Tibial nerve (tissue), 4 donors: ENCODE measurements around the gene UMAD1. TPM values are rescaled to one million over a fixed set of nuclear protein-coding genes. Genes with fewer than 3 reads are reported as not detected.

Experiments used
- DNase-seq, 2 donors: peaks; one replicate each; pipeline ENCODE4 v3.0.0-alpha.2; 2019; ENCODE audit warnings: low spot score in 2 of 2
- H3K27ac ChIP-seq, 4 donors: fragments of 200-600 bp; sonication (generic) in 3 of 4; one replicate each; pipeline ENCODE4 v1.5.1; 2017 to 2019; ENCODE audit warnings: mild to moderate bottlenecking in 1 of 4
- H3K27me3 ChIP-seq, 2 donors: fragments of 200-600 bp; sonication (generic) in 1 of 2; one replicate each; pipeline versions ENCODE4 v1.5.1 to v1.6.0; 2017 to 2019
- H3K36me3 ChIP-seq, 3 donors: fragments of 200-600 bp; sonication (generic); one replicate each; pipeline ENCODE4 v1.5.1; 2018 to 2019
- H3K4me1 ChIP-seq, 4 donors: fragments of 200-600 bp; sonication (generic) in 3 of 4; one replicate each; pipeline ENCODE4 v1.5.1; 2017 to 2019
- H3K4me3 ChIP-seq, 4 donors: fragments of 200-600 bp; sonication (generic) in 3 of 4; one replicate each; pipeline ENCODE4 v1.5.1; 2017 to 2019; ENCODE audit warnings: mild to moderate bottlenecking in 1 of 4, moderate library complexity in 1 of 4
- H3K9me3 ChIP-seq, 4 donors: fragments of 200-600 bp; sonication (generic) in 3 of 4; one replicate each; pipeline ENCODE4 v1.5.1; 2017 to 2019
- CTCF ChIP-seq, 5 experiments: fragments of 200-600 bp in 3 of 5; fragments of 450-650 bp in 2 of 5; sonication (generic) in 3 of 5; IDR thresholded peaks; one replicate each; pipeline ENCODE4 v1.5.1; 2016 to 2019; ENCODE audit warnings: antibody characterized with exemption in 5 of 5, mild to moderate bottlenecking in 3 of 5, moderate library complexity in 2 of 5
- EP300 ChIP-seq, 2 donors: sonication (generic); formaldehyde crosslinking; IDR thresholded peaks; one replicate each; pipeline ENCODE4 v1.6.1; 2017; ENCODE audit warnings: antibody characterized with exemption in 2 of 2, mild to moderate bottlenecking in 1 of 2
- POLR2A ChIP-seq, 2 donors: fragments of 450-650 bp; IDR thresholded peaks; one replicate each; pipeline ENCODE4 v1.6.1; 2017; ENCODE audit warnings: antibody characterized with exemption in 2 of 2, mild to moderate bottlenecking in 2 of 2, moderate library complexity in 2 of 2
- WGBS, 2 donors: methylation state at CpG; one replicate each; pipeline ENCODE4 v1.1.5; 2018; 5-methylcytosine and 5-hydroxymethylcytosine counted together
- total RNA-seq, 4 donors: library from RNA; depleted of rRNA; stranded (reverse); fragments of >200 nt; gene quantifications; one replicate each; pipeline ENCODE4 v1.1.0, GENCODE V29; 2016

The UMAD1 gene
- total RNA-seq, 4 donors from 2014 or later: 6.0 to 14.9 (median 10.2) TPM

- H3K9me3 ChIP-seq: no peaks in the 10 kb centered on the region
- TF ChIP-seq CTCF (IDR thresholded peaks at IDR 0.05) (no peak), POLR2A (IDR thresholded peaks at IDR 0.05) (no peak), EP300 (IDR thresholded peaks at IDR 0.05) (no peak)
- DNase-seq: no peak
- H3K27me3 ChIP-seq: no peaks in the 10 kb centered on the region
- WGBS, 2 donors: 72 to 73% methylated on average over 3 of the region's 3 CpGs
- H3K27ac ChIP-seq: peak overlapping the region in 2 of 4 donors; percentile 81 to 90
- H3K4me3 ChIP-seq: no peak overlapping the region
- H3K36me3 ChIP-seq: no peaks in the 10 kb centered on the region
- peaks cover 0 to 43% (median 11%) of the 10 kb centered on the region in 4 donors for H3K4me1 ChIP-seq
Measured at GRCh38 chr7:7694542-7694941, 54.0 kb downstream of the UMAD1 start.

- TF ChIP-seq CTCF (IDR thresholded peaks at IDR 0.05) (no peak), POLR2A (IDR thresholded peaks at IDR 0.05) (no peak), EP300 (IDR thresholded peaks at IDR 0.05) (no peak)
- Histone ChIP-seq H3K27ac (peak overlapping the region in 3 of 4 donors; percentile 21 to 90 (median 81)), H3K9me3 (peaks cover 0 to 3% (median 0%) of the 10 kb centered on the region in 4 donors), H3K4me3 (no peak overlapping the region), H3K36me3 (no peaks in the 10 kb centered on the region), H3K27me3 (no peaks in the 10 kb centered on the region), H3K4me1 (peaks cover 0 to 48% (median 11%) of the 10 kb centered on the region in 4 donors)
- 23 to 24% methylated on average over 5 of the region's 5 CpGs for WGBS, 2 donors
- no peak for DNase-seq
Measured at GRCh38 chr7:7695111-7695817, 54.7 kb downstream of the UMAD1 start.

- H3K36me3 ChIP-seq: no peaks in the 10 kb centered on the region
- H3K27me3 ChIP-seq: no peaks in the 10 kb centered on the region
- TF ChIP-seq POLR2A (IDR thresholded peaks at IDR 0.05) (no peak), EP300 (IDR thresholded peaks at IDR 0.05) (no peak), CTCF (IDR thresholded peaks at IDR 0.05) (no peak)
- H3K9me3 ChIP-seq: peaks cover 0 to 4% (median 0%) of the 10 kb centered on the region in 4 donors
- H3K4me3 ChIP-seq: no peak overlapping the region
- WGBS, 2 donors: 35 to 58% methylated on average over 3 of the region's 3 CpGs
- peaks cover 0 to 48% (median 11%) of the 10 kb centered on the region in 4 donors for H3K4me1 ChIP-seq
- peak overlapping the region; percentile 44 to 90 (median 64) for H3K27ac ChIP-seq
- DNase-seq: no peak
Measured at GRCh38 chr7:7696458-7697119, 56.0 kb downstream of the UMAD1 start.

- TF ChIP-seq POLR2A (IDR thresholded peaks at IDR 0.05) (no peak), CTCF (IDR thresholded peaks at IDR 0.05) (no peak), EP300 (IDR thresholded peaks at IDR 0.05) (no peak)
- Histone ChIP-seq H3K36me3 (no peaks in the 10 kb centered on the region), H3K9me3 (peaks cover 0 to 4% (median 0%) of the 10 kb centered on the region in 4 donors), H3K27me3 (no peaks in the 10 kb centered on the region), H3K4me3 (no peak overlapping the region), H3K4me1 (peaks cover 0 to 54% (median 11%) of the 10 kb centered on the region in 4 donors), H3K27ac (peak overlapping the region in 2 of 4 donors; percentile 66 to 90)
- DNase-seq: no peak
- 64 to 68% methylated on average over 2 of the region's 2 CpGs for WGBS, 2 donors
Measured at GRCh38 chr7:7698930-7699329, 58.4 kb downstream of the UMAD1 start.

- Histone ChIP-seq H3K36me3 (no peaks in the 10 kb centered on the region), H3K4me3 (no peak overlapping the region), H3K9me3 (peaks cover 0 to 4% (median 0%) of the 10 kb centered on the region in 4 donors), H3K27ac (peak overlapping the region in 2 of 4 donors; percentile 66 to 70), H3K27me3 (no peaks in the 10 kb centered on the region), H3K4me1 (peaks cover 0 to 54% (median 11%) of the 10 kb centered on the region in 4 donors)
- no peak for DNase-seq
- TF ChIP-seq CTCF (IDR thresholded peaks at IDR 0.05) (no peak), EP300 (IDR thresholded peaks at IDR 0.05) (no peak), POLR2A (IDR thresholded peaks at IDR 0.05) (no peak)
Measured at GRCh38 chr7:7699380-7699779, 58.8 kb downstream of the UMAD1 start.
